ENCODE results near the gene SFXN1. TPM values are rescaled to one million over a fixed set of nuclear protein-coding genes. Genes with fewer than 3 reads are reported as not detected.
A peak's percentile ranks its signal among the peaks of the same experiment; 100 is the strongest.

Gene SFXN1
- total and polyA plus RNA-seq, 7 donors, result 18.1 to 68.0 (median 22.8) TPM

DNA sequence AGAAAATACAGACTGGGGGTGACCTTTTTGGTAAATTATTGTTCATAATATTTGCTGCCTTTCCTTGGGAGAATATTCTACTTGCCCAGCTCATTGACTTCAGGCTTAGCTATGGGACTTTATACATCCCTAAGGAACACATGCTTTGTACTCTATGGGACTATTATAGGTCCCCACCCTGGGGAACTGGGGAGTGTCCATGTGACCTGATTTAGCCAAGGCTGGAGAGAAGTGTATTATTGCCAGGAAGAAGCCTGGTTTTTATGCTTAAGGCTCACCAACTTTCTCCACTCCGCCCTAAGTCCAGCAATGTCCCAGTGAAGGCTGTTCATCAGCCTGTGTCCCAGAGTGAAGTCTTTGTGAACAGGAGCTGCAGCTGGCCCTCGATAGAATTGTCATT, 17.8 kb upstream of the SFXN1 start:
- no peak overlapping the region for H3K4me3 ChIP-seq
- WGBS, 2 donors, result 71 to 93% methylated on average over 2 of the region's 2 CpGs
- H3K4me1 ChIP-seq, result no peaks in the 10 kb centered on the region
- peaks cover 0 to 10% (median 0%) of the 10 kb centered on the region in 3 donors for H3K27me3 ChIP-seq
- intact Hi-C loops (cut with DNase I), result no loop called here
- H3K36me3 ChIP-seq, result no peaks in the 10 kb centered on the region
- DNase-seq, result no peak
- no peak overlapping the region for H3K27ac ChIP-seq
- TF ChIP-seq, protein P1, sequence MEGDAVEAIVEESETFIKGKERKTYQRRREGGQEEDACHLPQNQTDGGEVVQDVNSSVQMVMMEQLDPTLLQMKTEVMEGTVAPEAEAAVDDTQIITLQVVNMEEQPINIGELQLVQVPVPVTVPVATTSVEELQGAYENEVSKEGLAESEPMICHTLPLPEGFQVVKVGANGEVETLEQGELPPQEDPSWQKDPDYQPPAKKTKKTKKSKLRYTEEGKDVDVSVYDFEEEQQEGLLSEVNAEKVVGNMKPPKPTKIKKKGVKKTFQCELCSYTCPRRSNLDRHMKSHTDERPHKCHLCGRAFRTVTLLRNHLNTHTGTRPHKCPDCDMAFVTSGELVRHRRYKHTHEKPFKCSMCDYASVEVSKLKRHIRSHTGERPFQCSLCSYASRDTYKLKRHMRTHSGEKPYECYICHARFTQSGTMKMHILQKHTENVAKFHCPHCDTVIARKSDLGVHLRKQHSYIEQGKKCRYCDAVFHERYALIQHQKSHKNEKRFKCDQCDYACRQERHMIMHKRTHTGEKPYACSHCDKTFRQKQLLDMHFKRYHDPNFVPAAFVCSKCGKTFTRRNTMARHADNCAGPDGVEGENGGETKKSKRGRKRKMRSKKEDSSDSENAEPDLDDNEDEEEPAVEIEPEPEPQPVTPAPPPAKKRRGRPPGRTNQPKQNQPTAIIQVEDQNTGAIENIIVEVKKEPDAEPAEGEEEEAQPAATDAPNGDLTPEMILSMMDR (IDR thresholded peaks at IDR 0.05), result no peak
- TF ChIP-seq POLR2A (IDR thresholded peaks at IDR 0.05) (no peak), POLR2AphosphoS5 (IDR thresholded peaks at IDR 0.05) (no peak), EP300 (IDR thresholded peaks at IDR 0.05) (no peak)
- H3K9me3 ChIP-seq, result no peaks in the 10 kb centered on the region

DNA sequence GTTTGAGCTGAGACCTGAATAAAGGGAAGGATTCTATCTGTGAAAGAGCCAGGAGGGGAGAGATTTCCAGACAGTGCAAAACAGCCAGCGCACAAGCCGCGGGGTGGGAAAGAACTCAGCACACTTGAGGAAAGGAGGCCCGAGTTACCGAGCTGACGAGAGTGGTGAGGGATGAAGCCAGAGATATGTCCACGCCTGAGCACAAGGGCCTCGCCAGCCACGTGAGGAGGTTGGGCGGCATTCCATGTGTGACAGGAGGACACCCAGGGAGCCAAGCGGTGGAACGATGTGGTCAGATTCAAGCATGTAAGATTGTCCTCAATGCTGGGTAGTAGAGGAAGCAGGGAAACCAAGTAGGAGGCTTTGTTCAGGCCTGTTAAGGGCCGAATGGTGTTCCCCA, 17.0 kb upstream of the SFXN1 start:
- 91 to 95% methylated on average over 13 of the region's 13 CpGs for WGBS, 2 donors
- H3K4me1 ChIP-seq, result no peaks in the 10 kb centered on the region
- H3K9me3 ChIP-seq, result no peaks in the 10 kb centered on the region
- no peak overlapping the region for H3K27ac ChIP-seq
- no peak for TF ChIP-seq POLR2AphosphoS5 (IDR thresholded peaks at IDR 0.05)
- TF ChIP-seq, protein P1 (IDR thresholded peaks at IDR 0.05), result no peak
- TF ChIP-seq EP300 (IDR thresholded peaks at IDR 0.05), result no peak
- TF ChIP-seq POLR2A (IDR thresholded peaks at IDR 0.05), result no peak
- H3K4me3 ChIP-seq, result no peak overlapping the region
- H3K27me3 ChIP-seq, result peaks cover 0 to 2% (median 0%) of the 10 kb centered on the region in 3 donors
- intact Hi-C loops (cut with DNase I), result no loop called here
- no peak for DNase-seq
- no peaks in the 10 kb centered on the region for H3K36me3 ChIP-seq

DNA sequence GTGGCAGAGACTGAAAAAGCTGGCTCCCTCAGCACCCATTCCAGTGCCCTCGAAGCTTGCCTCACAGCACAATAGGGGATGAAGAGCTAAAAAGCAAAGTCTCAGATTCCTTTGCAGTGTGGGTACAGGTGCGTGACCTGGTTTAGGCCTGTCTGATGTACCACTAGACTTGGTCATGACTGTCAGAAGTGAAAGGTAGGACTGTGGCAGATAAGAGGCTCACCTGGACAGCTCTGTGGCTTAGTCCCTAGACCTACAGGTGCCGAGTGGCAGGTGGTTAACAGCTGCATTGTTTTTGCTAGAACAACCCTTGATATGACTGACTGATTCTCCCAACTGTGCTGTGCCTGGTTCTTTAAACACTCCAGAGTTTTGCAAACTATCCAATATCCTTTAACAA, 14.7 kb upstream of the SFXN1 start:
- intact Hi-C loops (cut with DNase I), result no loop called here
- H3K4me1 ChIP-seq, result no peaks in the 10 kb centered on the region

DNA sequence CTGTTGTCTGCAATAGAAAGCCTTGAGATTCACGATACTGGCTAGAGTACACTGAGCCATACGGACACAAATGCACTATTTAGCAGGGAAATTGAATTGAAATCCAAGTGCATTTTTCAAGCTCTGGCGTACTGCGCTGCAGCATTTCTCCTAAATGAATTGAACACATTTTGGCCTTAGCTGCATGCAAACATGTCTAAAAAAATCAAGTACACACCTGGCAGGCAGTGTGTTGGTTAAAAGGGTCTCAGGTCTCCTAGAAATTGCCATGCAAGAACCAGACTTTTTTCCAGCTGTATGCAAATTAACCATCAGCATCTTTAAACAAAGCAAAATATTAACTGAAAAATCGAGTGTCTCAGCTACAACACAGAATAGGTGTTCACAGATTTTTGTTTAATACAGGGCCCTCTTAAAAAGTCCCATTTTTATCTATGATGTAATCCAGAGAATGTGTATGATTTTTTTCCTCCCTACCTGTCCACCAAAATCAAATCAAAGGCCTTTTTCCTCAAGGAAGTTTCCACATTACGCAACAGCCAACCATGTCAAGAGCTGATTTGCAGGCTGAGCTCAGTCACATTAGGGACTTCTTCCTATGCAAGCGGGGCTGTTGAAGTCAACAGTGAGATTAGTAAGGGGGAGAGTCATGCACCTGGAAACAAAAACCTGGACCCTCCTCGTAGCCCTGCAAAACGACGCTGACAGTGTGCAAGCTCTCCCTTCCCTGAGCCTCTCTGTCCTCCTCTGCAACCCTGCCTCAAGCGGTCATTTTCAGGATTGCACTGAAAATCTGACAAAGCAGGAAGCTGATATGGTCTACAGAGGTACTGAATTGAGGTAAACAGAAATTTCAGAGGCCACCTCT, 14.1 kb upstream of the SFXN1 start:
- no peak for TF ChIP-seq EP300 (IDR thresholded peaks at IDR 0.05)
- TF ChIP-seq, protein P1 (IDR thresholded peaks at IDR 0.05), result peak in 3 of 4 experiments; percentile 32 to 66 (median 37)
- no peaks in the 10 kb centered on the region for H3K36me3 ChIP-seq
- H3K9me3 ChIP-seq, result no peaks in the 10 kb centered on the region
- 33 to 44% methylated on average over 11 of the region's 11 CpGs for WGBS, 2 donors
- H3K4me1 ChIP-seq, result no peaks in the 10 kb centered on the region
- intact Hi-C loops (cut with DNase I), result no loop called here
- DNase-seq, result no peak
- no peak overlapping the region for H3K27ac ChIP-seq
- peaks cover 0 to 7% (median 0%) of the 10 kb centered on the region in 3 donors for H3K27me3 ChIP-seq
- H3K4me3 ChIP-seq, result no peak overlapping the region

More for the DNA sequence above, 14.7 kb upstream of the SFXN1 start:
- Histone ChIP-seq H3K36me3 (no peaks in the 10 kb centered on the region), H3K27me3 (peaks cover 0 to 7% (median 0%) of the 10 kb centered on the region in 3 donors), H3K27ac (no peak overlapping the region), H3K9me3 (no peaks in the 10 kb centered on the region), H3K4me3 (no peak overlapping the region)
- TF ChIP-seq POLR2A (IDR thresholded peaks at IDR 0.05), result no peak
- no peak for TF ChIP-seq EP300 (IDR thresholded peaks at IDR 0.05)
- TF ChIP-seq, protein P1 (IDR thresholded peaks at IDR 0.05), result no peak
- TF ChIP-seq POLR2AphosphoS5 (IDR thresholded peaks at IDR 0.05), result no peak
- DNase-seq, result no peak
- 68 to 78% methylated on average over 3 of the region's 3 CpGs for WGBS, 2 donors
